Peyer's patch (tissue), 4 donors: Measurements from ENCODE around the gene NSUN3. TPM values are rescaled to one million over a fixed set of nuclear protein-coding genes. Genes with fewer than 3 reads are reported as not detected.
"Not testable (repeated sequence)": the region's sequence is repeated elsewhere in the genome, so short reads cannot be mapped to it uniquely, and the experiment has no call there.

ENCODE experiments used
- DNase-seq, 3 donors: peaks; one replicate each; pipeline ENCODE4 v3.0.0-alpha.2; 2017 to 2019
- H3K27ac ChIP-seq, 4 donors: fragments of 200-600 bp; sonication (generic); one replicate each; pipeline ENCODE4 v1.5.1; 2016 to 2019
- H3K27me3 ChIP-seq, 2 donors: fragments of 200-600 bp; sonication (generic); one replicate each; pipeline ENCODE4 v1.5.1; 2019
- H3K36me3 ChIP-seq, 3 donors: fragments of 200-600 bp; sonication (generic); one replicate each; pipeline ENCODE4 v1.5.1; 2016 to 2019
- H3K4me1 ChIP-seq, 4 donors: fragments of 200-600 bp; sonication (generic); one replicate each; pipeline ENCODE4 v1.5.1; 2016 to 2019
- H3K4me3 ChIP-seq, 4 donors: fragments of 200-600 bp; sonication (generic); 1 replicate in 3 of 4; 2 replicates in 1 of 4; pipeline ENCODE4 v1.5.1; 2016 to 2019; ENCODE audit warnings: mild to moderate bottlenecking in 1 of 4
- H3K9me3 ChIP-seq, 4 donors: fragments of 200-600 bp; sonication (generic); one replicate each; pipeline ENCODE4 v1.5.1; 2016 to 2019; ENCODE audit warnings: mild to moderate bottlenecking in 1 of 4
- POLR2A ChIP-seq, 2 donors: fragments of 450-650 bp; IDR thresholded peaks; one replicate each; pipeline ENCODE4 v1.5.1; 2017; ENCODE audit warnings: antibody characterized with exemption in 2 of 2, mild to moderate bottlenecking in 2 of 2, moderate library complexity in 2 of 2
- total RNA-seq, 4 donors: library from RNA; depleted of rRNA; stranded (reverse); fragments of >200 nt; gene quantifications; one replicate each; pipeline ENCODE4 v1.1.0, GENCODE V29; 2016
- TF ChIP-seq, protein P1 (sequence below), 6 experiments: fragments of 450-650 bp in 4 of 6; fragments of 200-600 bp in 2 of 6; sonication (generic) in 1 of 6; IDR thresholded peaks; one replicate each; pipeline ENCODE4 v1.5.1; 2017 to 2019; ENCODE audit warnings: antibody characterized with exemption in 6 of 6, mild to moderate bottlenecking in 3 of 6, moderate library complexity in 1 of 6

Gene NSUN3
- total RNA-seq, 4 donors from 2014 or later: 19.7 to 56.9 (median 22.9) TPM

DNA sequence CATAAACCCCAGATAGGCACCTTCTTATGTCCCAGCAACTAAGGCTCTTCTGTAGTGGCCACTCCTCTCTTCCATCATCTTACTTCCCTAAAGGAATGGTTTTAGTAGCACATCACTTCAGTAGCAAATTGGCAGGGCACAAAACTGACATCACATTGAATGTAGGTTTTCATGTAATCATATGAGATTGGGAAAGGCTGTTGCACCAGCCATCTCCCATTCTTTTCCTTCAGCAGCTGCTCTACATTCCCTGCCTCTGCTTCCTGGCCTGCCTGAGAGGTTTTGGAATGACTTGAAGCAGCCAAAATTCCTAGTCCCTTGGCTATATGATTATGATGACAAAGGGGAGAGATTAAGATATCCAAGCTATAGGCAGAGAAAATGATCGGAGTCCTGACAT, 36.5 kb downstream of the NSUN3 start:
- H3K27ac ChIP-seq: no peak overlapping the region
- no peaks in the 10 kb centered on the region for H3K4me1 ChIP-seq
- H3K27me3 ChIP-seq: no peaks in the 10 kb centered on the region
- TF ChIP-seq, protein P1, sequence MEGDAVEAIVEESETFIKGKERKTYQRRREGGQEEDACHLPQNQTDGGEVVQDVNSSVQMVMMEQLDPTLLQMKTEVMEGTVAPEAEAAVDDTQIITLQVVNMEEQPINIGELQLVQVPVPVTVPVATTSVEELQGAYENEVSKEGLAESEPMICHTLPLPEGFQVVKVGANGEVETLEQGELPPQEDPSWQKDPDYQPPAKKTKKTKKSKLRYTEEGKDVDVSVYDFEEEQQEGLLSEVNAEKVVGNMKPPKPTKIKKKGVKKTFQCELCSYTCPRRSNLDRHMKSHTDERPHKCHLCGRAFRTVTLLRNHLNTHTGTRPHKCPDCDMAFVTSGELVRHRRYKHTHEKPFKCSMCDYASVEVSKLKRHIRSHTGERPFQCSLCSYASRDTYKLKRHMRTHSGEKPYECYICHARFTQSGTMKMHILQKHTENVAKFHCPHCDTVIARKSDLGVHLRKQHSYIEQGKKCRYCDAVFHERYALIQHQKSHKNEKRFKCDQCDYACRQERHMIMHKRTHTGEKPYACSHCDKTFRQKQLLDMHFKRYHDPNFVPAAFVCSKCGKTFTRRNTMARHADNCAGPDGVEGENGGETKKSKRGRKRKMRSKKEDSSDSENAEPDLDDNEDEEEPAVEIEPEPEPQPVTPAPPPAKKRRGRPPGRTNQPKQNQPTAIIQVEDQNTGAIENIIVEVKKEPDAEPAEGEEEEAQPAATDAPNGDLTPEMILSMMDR (IDR thresholded peaks at IDR 0.05): no peak
- no peak for TF ChIP-seq POLR2A (IDR thresholded peaks at IDR 0.05)
- peaks cover 0 to 56% (median 0%) of the 10 kb centered on the region in 3 donors for H3K36me3 ChIP-seq
- no peak overlapping the region for H3K4me3 ChIP-seq
- H3K9me3 ChIP-seq: no peaks in the 10 kb centered on the region
- no peak for DNase-seq

DNA sequence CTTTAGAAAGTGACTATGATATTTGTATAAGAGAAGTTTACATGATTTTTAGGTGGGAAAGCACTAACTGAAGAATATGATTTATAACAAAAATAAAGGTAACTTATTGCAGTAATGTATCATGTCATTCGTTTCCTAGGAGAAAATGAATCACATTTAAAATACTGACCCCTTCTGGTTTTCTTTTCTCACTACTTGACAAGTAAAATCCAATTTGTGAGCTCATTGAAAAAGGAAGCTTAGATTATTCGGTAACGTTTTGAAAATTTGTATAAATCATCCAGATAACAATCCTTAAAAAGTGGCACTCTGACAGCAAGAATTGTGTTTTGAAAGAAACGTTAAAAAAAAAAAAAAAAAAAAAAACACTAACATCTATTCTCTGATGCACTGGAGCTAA, 39.0 kb downstream of the NSUN3 start:
- Histone ChIP-seq H3K4me3 (no peak overlapping the region), H3K4me1 (no peaks in the 10 kb centered on the region), H3K36me3 (peaks cover 0 to 32% (median 0%) of the 10 kb centered on the region in 3 donors), H3K27ac (no peak overlapping the region), H3K9me3 (no peaks in the 10 kb centered on the region), H3K27me3 (no peaks in the 10 kb centered on the region)
- DNase-seq: no peak
- no peak for TF ChIP-seq POLR2A (IDR thresholded peaks at IDR 0.05)
- TF ChIP-seq, protein P1 (IDR thresholded peaks at IDR 0.05): no peak

DNA sequence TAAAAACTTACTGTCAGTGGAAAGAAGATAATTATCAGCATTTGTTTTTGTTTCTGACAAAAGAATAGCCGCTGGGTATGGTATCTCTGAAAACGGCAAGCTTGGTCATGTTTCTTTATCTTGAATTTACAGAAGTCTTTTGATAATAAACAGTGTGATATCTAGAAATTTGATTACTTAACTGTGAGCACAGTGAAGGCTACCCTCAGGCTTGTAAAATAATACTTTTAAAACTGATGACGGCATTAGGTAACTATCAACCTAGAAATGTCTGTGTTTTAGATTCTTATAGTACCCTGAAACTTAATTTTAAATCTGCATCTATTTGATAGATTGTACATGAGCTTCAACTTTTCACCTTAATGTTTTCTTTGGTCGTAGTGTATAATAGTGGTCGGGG, 43.4 kb downstream of the NSUN3 start:
- no peak overlapping the region for H3K4me3 ChIP-seq
- peaks cover 0 to 12% (median 0%) of the 10 kb centered on the region in 3 donors for H3K36me3 ChIP-seq
- no peaks in the 10 kb centered on the region for H3K9me3 ChIP-seq
- DNase-seq: no peak
- H3K27ac ChIP-seq: no peak overlapping the region
- no peaks in the 10 kb centered on the region for H3K4me1 ChIP-seq
- no peaks in the 10 kb centered on the region for H3K27me3 ChIP-seq
- TF ChIP-seq, protein P1 (IDR thresholded peaks at IDR 0.05): no peak
- TF ChIP-seq POLR2A (IDR thresholded peaks at IDR 0.05): no peak

DNA sequence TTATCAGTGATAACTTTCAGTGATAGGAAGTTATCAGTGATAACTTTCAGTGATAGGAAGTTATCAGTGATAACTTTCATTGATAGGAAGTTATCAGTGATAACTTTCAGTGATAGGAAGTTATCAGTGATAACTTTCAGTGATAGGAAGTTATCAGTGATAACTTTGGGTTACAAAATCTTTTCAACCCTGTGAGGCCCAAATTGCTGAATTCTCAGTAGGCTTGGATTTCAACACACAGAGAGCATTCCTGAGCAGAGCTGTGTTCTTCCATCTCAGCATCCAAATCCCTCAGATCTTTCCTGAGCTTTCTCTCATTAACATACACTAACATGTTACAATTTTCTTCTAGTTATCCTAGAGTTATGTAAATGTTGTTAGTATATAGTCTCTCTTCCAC, 47.4 kb downstream of the NSUN3 start:
- DNase-seq, H3K4me3 ChIP-seq, H3K27ac ChIP-seq, H3K4me1 ChIP-seq, H3K9me3 ChIP-seq, H3K27me3 ChIP-seq: not testable (repeated sequence)
- peaks cover 0 to 29% (median 0%) of the 10 kb centered on the region in 3 donors for H3K36me3 ChIP-seq

DNA sequence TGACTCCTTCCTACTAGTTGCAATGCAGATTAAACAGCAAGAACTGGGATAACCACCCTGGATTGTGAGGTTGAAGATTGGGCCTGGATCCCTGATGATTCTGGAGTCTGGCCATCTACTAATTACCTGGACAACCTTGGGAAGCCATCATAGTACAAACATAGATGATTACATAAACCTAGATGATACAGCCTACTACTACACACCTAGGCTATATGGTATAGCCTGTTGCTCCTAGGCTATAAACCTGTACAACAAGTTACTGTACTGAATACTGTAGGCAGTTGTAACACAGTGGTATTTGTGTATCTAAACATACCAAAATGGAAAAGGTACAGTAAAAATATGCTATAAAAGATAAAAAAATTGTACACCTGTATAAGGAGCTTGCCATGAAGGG, 48.0 kb downstream of the NSUN3 start:
- no peaks in the 10 kb centered on the region for H3K9me3 ChIP-seq
- no peak overlapping the region for H3K27ac ChIP-seq
- H3K4me3 ChIP-seq: no peak overlapping the region
- peaks cover 0 to 29% (median 0%) of the 10 kb centered on the region in 3 donors for H3K36me3 ChIP-seq
- TF ChIP-seq, protein P1 (IDR thresholded peaks at IDR 0.05): no peak
- no peak for TF ChIP-seq POLR2A (IDR thresholded peaks at IDR 0.05)
- no peak for DNase-seq
- H3K4me1 ChIP-seq: no peaks in the 10 kb centered on the region
- no peaks in the 10 kb centered on the region for H3K27me3 ChIP-seq

DNA sequence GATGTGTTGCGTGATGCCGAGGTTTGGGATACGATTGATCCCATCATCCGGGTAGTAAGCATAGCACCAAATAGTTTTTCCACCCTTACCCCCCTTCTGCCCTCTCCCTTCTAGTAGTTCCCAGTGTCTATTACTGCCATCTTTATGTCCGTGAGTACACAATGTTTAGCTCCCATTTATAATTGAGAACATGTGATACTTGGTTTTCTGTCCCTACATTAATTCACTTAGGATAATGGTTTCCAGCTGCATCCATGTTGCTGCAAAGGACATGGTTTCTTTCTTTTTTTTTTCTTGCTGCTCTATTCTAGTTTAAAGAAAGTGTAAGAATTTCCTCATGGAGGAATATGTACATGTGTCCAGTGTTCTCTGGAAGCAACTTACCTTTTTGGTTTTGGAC, 51.8 kb downstream of the NSUN3 start:
- no peaks in the 10 kb centered on the region for H3K4me1 ChIP-seq
- TF ChIP-seq POLR2A (IDR thresholded peaks at IDR 0.05): no peak
- TF ChIP-seq, protein P1 (IDR thresholded peaks at IDR 0.05): no peak
- no peaks in the 10 kb centered on the region for H3K9me3 ChIP-seq
- no peak overlapping the region for H3K27ac ChIP-seq
- no peak overlapping the region for H3K4me3 ChIP-seq
- no peak for DNase-seq
- H3K36me3 ChIP-seq: peaks cover 0 to 21% (median 0%) of the 10 kb centered on the region in 3 donors
- no peaks in the 10 kb centered on the region for H3K27me3 ChIP-seq
